GM03348 (cell line): ENCODE results near the gene XYLT1.

ENCODE experiments used
- DNase-seq: peaks from one replicate; pipeline ENCODE4 v3.0.0; 2012; ENCODE audit warnings: low spot score

Gene XYLT1

GRCh38 chr16:17333229-17333628, 137.5 kb downstream of the XYLT1 start:
- DNase-seq = no peak

GRCh38 chr16:17331991-17332390, 138.8 kb downstream of the XYLT1 start:
- DNase-seq = no peak

- DNase-seq = peak; percentile 71
Measured at GRCh38 chr16:17331071-17331607, 139.6 kb downstream of the XYLT1 start.

GRCh38 chr16:17330044-17330443, 140.7 kb downstream of the XYLT1 start:
- DNase-seq = no peak

DNA sequence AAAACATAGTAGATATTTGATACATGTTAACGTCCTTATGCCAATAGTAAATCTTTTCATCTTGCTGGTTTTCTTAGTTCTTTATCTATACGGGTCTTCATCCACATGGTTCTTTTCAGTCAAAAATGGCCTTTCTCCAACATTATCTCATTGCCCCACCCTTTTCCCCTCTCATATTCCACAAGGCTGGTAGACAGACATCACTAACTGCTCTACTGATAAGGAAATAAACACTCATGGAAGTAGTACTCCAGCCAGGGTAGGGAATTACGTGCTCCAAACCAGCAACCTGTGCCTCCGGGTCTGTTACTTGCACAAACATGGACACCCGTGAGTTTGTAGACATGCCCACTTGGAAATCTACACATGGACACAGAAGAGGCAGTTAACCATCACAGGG, 141.4 kb downstream of the XYLT1 start:
- no peak for DNase-seq

DNA sequence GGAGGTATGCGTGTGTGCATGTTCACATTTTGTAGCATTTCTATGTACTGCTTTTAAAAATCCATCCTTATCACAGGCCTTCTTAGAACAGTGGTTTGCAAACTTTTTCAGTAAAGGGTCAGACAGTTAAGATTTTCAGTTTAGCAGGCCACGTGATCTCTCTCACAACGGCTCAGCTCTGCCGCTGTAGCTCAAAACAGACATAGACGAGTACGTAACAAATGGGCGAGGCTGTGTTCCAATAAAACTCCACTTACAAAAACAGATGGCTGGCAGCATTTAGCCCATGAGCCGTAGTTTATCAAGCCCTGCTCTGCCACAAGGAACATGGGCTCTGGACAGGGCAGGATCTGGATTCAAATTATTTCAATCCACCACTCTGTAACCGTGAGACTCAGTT, 141.8 kb downstream of the XYLT1 start:
- peak; percentile 28 for DNase-seq

DNA sequence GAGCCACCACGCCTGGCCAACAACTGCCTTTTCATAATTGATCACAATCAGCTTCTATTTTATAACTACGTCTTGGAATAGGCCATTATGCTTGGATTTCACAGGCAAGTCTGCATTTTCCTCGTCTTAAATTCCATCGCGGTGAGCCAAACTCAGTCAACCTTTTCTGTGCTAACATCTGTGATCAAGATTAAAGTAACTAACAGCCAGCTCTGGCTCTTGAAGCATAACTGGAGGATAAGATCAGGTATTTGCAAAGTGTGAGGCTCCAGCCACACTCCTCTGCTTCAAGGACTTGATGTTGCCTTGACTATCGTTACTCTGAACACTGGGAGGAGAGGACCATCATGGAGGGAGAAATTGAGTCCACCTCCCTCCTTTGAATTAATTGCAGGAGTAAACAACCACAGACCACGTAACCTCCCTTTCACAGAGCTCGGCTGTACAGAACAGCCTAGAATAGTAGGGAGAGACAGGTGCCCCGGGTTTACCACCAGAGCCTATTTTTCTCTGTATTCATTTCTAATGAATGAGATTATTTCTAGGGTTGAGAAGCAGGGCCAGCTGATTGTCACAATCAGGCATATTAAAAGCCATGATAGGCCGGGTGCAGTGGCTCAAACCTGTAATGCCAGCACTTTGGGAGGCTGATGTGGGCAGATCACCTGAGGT, 143.0 kb downstream of the XYLT1 start:
- DNase-seq = no peak

- no peak for DNase-seq
Measured at GRCh38 chr16:17325476-17326143, 145.2 kb downstream of the XYLT1 start.

DNA sequence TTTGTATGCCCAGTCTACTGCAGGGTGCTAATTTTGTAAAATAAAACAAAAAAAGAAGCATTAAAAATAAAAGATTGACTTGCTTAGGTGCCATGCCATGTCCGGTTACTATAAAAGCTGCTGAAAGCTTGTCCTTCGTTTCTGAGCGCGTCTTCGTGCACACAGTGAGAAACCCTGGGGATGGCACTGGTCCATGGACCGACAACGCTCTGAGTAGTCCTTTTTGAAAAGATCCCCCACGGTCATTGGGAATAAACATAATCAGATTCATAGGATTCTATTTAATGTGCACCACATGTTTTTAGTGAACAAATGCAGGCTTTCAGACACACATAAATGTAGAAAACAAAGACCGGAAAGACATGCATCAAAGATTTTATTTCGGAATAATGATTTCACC, 146.3 kb downstream of the XYLT1 start:
- DNase-seq = no peak

DNA sequence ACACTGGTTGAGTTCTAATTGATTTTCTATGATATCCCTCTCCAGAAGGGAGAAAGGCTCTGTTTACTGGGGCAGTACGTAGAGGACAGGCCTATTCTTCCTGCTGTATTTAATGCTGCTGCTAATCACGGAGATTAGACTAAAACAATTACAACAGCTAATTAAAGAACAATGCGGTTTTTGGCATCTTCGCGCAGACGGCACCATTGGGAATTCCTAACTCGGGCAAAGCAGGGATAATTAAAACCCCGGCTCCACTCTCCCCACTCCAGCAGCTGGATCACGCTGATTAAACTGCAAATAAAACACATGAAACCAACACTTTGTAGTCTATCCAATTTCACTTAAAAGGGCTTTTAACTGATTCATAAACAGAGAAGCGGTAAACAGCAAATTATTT, 147.6 kb downstream of the XYLT1 start:
- no peak for DNase-seq

DNA sequence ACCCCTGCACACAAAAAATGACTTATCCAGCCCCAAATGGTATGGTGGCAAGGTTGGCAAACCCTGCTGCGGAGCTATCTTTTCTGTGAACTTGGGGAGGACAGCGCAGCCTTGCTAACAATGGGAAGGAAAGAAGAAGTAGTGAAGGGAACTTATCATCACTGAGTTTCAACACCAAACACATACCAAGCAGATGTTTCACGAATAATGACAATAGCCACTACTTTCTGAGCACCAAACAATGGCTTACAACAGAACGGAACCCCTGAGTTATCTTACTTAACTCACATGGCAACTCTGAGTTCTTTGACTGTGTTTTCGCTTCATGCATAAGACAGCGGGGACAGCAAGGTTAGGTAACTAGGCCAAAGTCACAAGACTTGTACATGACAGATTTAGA, 148.9 kb downstream of the XYLT1 start:
- DNase-seq = no peak

DNA sequence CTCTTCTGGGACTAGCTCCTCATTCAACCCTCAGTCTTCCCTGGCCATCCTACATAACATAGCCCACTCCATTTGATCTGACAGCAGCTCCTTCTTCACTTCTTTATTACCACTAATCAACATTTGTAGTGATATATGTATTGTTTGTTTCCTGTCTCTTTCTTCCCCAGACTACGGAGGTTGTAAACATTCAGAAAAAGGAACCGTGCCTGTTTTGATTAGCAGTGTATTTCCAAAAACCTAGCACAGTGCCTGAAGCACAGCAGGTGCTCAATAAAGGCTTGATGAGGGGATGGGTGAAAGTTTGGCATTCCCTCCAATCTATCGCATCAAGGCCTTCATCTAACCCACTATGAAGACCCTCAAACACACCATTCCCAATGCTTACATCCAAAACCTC, 150.8 kb downstream of the XYLT1 start:
- DNase-seq = no peak

DNA sequence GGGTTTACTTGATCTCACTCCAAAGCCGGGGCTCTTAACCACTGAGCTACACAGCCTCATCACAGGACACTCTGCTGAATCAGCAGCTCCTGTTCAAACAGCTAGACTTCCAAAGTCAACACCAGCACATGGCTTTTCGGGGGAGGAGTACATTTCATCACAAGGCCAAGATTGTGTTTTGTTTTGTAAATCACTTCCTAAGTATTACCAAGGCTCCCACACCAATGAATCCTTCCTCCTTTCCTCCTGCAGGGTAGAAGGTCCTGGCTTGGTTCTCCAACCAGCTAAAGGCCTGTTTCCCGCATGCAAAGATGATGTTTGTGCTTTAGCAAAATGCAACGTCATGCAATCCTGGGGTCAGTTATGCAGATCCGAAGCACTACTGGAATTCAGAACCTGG, 152.5 kb downstream of the XYLT1 start:
- DNase-seq = peak; percentile 31

DNA sequence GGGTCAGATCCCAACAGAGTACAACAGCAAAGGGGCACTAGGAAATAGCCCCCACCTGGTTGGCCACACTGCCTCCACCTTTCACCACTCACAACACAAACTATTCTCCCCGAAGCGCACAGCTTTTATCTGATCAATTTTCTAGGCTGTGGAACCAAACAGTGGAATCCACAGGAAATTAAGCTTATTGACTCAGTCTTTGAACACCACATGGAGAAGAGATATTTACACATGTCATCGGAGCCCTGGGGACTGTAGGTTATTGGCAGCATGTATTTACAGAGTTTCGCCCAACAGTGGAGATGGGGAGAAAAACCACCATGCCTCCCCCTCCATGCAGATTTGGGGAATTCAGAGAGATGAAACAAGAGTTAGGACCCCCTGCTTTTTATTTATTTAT, 154.8 kb downstream of the XYLT1 start:
- DNase-seq = no peak

GRCh38 chr16:17313793-17314547, 156.8 kb downstream of the XYLT1 start:
- no peak for DNase-seq

DNA sequence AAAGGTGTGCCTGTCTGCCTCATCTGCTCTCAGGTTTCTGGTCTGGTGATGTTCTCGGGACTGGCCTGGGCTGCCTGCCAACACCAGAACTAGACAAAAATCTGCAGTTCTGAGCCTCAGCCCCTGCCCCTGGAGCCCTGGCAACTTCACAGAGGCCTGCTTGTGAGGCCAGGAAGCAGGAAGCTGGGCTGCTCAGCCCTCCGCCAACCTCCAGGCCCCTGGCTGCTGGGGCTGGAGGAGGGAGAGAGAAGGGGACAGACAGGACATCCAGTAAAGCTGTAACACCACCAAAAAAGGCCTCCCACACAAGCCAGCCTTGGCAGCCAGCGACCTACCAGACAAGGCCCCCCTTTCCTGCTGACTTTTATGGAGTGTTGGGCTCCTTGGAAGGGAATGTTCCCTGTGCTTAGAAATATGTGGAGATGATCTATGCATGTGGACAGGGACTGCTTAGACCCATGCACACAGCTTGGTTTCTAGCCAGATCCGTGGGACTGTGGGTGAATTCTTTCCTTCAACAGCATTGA, 157.6 kb downstream of the XYLT1 start:
- peak; percentile 81 for DNase-seq

DNA sequence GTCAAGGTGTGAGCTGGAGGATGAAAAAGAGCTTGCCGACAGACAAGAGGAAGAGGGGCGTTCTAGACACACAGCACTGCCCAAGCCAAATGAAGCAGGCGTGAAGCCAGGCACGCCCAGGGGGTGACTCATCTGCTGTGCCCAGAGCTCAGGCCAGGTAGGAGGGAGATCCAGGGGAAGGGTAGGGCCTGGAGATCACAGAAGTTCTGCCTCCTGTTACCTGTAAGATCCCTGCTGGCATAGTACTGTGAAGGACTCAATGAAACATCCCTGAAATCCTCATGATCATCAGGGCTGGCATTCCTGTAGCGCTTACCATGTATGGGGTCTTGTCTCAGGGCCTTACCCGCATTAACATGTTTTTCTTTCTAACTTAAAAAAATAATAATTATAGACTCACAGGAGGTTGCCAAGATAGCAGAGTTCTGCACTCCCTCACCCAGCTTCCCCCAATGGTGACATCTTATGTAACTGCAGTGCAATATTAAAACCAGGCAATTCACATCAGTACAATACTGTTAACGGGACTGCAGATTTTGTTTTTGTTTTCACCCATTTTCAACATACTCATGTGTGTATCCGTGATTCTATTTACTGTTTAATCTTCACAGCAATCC, 158.6 kb downstream of the XYLT1 start:
- DNase-seq = no peak

GRCh38 chr16:17311333-17312093, 159.2 kb downstream of the XYLT1 start:
- peak; percentile 33 for DNase-seq

GRCh38 chr16:17309510-17309909, 161.2 kb downstream of the XYLT1 start:
- DNase-seq = no peak

GRCh38 chr16:17308186-17308585, 162.6 kb downstream of the XYLT1 start:
- DNase-seq = no peak

GRCh38 chr16:17307504-17307903, 163.3 kb downstream of the XYLT1 start:
- DNase-seq = no peak

- no peak for DNase-seq
Measured at GRCh38 chr16:17306745-17307144, 164.0 kb downstream of the XYLT1 start.
